Activated CD8-positive, alpha-beta memory T cell treated with anti-CD3 and anti-CD28 coated beads, Interleukin-2, amount 50 U/mL, for 4 hours (primary cell): ENCODE results near the gene MED27.

Experiments used
- DNase-seq: peaks from one replicate; pipeline ENCODE4 v3.0.0-alpha.2; 2020

Gene MED27

DNA sequence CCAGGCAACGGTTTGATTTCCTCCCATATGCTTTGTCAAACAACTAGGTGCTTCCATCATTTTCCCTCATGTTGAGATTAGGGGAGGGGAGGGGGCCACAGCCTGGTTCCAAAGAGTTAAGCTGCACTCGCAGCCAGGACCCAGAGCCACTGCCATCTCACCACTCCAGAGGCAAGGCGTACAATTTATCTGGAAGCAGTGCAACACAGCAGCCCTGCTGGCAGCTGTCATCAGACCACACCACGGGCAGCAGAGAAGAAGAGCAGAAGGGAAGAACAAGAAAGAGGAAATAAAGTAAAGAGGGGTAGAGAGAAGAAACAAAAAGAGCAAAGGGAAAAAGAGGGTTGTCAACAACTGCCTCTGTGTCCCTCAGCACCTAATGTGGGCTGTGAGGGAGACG, 38.9 kb downstream of the MED27 start:
- no peak for DNase-seq

DNA sequence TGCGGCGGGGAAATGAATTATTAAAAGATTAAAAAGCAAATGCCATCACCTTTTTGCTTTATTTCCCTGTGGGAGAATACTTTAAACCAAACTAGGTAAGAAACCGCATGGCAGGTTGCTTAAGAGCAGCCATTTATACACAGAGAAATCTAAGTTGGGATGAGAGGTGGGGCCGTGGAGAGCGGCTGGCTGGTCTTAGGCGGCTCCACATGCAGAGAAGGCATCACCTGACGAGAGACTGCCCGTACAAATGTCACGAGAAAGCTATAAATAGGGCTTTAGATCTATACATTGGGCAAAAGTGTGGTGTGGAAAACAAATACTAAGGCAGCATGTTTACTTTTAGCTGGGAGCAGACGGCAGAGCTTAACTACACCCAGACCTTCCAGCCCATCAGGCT, 39.4 kb downstream of the MED27 start:
- no peak for DNase-seq

DNA sequence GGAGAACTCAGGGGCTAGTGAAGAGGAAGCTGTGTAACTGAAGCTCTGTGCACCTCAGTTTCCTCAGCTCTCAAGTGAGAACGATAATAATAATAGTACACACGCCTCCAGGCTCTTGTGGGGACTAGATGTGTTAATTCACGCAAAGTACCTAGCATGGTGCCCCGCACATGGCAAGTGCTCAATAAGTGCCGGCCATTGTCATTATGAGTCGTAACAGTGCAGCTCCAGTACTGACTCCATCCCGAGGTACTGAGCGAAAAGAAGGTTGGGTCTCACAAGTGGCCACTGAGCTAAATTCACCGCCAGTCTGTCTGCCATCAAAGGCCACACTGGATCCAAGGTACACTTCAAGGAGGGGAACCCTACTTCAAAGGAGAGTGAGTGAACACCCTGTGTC, 40.4 kb downstream of the MED27 start:
- no peak for DNase-seq

DNA sequence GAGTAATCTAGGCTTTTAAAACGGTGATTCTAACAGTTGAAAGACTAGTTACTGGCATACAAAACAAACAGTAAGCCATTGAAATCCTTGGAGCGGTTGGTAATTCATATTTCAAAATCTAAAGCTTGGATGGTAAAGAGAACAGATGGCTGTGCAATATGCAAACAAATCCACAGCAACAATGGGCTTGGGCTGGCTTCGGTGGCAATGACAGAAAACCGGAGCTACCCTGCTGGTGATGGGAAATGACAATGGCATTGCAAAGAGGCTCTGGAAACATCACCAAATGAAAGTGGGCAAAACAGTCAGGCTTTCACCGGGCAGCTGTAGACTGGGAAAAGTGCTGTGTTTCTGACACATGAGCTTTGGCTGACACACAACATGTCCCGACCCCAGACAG, 42.2 kb downstream of the MED27 start:
- no peak for DNase-seq

DNA sequence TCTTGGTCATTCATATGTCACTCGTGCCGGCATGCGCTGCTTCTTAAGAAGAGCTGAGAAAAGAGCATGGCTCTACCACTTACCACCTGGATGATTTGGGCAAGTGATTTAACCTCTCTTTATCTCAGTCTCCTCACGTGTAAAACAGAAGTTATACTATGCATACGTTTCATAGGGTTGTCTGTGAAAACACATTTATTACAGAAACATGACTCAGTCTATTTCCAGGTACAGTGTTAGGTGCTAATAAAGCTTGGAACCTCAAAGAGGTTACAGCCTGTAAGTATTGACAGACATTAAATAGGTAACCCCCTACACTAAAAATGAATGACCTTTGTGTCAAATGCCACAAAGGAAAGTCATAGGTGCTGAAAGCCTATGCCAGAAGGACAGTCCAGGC, 43.1 kb downstream of the MED27 start:
- no peak for DNase-seq

DNA sequence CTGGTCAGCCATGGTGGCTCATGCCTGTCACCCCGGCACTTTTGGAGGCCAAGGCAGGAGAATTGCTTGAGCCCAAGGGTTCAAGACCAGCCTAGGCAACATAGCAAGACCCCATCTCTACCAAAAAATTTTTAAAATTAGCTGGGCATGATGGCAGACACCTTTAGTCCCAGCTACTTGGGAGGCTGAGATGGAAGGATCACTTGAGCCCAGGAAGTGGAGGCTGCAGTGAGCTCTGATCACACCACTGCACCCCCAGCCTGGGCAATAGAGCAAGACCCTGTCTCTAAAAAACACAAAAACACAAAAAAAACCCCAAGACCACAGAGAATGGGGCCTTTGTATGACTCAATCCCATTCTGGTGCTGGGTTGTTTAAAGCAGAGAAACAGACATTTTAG, 44.0 kb downstream of the MED27 start:
- no peak for DNase-seq

DNA sequence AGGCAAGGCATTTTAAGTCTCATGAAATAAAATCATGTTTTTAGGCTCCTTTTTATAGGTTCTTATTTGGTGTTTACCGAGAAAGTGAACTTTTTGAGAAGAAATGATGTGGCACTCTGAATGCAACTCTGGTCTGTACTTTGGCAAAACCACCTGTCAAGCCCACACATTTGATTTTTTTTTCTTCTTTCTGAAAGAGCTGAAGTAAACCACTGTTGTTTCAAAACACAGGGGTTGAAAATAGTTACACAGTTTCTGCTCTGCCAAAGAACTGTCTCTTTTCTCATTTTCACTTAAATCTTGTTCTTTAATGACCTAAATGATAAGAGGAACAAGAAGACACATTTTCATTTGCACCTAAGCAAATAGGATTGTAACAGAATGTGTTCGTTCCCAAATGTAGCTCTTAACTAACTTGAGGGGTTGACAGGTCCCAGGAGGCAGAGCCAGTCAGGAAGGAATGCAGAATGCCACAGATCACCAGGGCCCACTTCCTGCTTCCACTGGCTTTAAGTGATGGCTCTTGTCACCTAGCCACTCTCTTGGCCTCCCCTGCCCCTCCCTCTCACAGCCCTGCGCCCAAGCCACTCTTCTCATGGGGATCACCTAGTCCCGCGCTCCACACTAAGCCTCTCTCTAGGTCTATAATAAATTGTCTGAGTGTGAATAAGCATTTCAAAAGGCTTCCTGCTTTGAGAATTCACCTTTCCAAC, 47.3 kb downstream of the MED27 start:
- DNase-seq: no peak

DNA sequence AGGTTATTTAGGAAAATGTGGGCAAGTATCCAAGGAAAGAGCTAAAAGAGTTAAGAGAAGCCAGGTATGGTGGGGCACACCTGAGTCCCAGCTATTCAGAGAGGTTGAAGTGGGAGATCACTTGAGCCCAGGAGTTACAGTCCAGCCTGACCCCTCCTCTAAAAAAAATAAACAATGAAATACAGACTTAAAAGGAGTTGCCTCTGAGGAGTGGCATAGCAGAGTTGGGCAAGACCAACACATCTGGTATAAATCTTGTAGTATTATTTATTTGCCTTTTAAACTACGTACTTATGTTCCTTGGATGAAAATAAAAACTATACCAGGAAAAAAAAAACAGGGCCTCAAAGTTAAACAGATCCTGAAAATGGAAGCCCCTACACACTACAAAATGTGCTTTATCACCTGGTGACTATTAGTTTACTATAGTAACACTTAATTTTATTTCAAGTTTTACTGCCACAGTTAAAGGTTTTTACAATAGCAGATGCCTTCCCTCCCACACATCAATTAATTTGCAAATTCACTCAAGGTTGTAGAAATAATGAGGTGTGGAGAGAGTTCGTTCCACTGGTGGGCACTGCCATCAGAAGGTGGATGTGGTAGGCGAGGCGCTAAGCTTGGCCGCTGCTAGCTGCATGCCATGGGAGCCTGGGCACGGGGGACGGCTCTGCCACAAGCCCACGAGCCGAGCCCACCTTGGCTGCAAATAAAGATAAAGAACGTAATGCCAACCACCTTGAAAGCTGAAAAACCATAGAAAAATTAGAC, 48.0 kb downstream of the MED27 start:
- DNase-seq: no peak

DNA sequence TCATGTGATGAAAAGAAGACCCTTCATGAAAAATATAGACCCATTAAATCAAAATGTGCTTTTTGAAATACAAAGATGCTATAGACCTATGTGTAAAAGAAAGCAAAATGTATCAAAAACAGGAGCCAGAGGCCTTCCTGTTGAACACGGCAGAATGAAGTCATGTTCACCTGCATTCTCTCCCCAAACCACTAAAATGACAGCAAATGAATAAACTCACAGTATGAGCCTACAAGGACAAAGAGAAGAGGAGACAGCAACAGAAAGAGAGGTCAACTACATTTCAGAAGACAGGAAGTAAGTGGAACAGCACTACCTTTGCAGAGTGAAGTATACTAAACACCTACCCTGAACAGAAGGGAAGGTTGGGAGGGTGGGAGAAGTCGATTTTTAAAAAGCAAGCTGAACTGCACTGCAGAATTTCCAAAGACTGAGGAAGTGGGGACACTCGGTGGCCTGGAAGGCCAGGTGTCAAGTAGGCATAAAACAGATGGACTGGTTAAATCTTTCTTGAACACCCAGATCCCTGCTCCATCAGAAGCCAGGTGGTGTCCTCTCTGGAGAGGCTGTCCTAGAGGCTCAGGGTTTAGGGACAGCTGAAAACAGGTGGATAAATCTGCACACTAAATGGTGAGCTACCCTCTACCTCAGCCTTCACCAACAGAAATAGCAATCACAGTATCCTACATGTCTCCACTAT, 48.9 kb downstream of the MED27 start:
- DNase-seq: no peak

DNA sequence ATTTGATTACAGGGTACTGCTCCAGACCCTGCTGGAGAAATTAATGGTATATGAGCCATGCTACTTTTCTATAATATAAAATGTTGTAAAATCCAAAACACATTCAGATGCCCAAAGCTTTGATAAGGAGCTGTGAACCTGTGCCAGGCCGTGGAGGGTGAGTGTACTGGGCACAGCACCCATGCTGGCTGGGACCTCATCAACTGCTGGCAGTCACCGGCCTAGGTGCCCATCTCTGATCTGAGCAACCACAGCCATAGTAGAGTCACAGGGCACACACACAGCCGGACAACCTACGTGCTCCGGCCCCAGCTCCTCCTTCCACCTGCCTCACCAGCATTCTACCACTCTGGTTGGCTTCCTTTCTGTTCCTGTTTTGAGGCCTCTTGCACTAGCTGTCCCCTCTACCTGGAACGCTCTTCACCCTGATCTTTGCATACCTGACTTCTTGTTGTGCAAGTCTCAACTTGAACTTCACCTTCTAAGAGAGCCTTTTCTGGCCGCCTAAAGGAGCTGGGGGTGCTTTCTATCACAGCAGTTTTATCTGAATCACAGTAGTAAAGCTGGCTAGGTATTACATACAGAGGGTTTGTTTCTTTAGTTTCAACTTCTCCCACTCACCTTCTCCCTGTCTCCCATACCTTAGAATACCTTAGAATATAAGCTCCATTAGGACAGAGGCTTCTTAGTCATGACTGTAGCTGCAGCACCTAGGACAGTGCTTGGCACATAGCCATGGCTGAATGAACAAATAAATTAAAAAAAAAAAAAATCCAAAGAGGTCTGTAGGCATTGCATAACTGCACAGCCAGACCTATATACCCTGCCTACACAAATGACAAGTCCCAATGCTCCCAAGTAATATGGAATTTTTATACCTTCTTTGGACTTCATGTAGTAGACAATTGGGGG, 51.7 kb downstream of the MED27 start:
- no peak for DNase-seq

DNA sequence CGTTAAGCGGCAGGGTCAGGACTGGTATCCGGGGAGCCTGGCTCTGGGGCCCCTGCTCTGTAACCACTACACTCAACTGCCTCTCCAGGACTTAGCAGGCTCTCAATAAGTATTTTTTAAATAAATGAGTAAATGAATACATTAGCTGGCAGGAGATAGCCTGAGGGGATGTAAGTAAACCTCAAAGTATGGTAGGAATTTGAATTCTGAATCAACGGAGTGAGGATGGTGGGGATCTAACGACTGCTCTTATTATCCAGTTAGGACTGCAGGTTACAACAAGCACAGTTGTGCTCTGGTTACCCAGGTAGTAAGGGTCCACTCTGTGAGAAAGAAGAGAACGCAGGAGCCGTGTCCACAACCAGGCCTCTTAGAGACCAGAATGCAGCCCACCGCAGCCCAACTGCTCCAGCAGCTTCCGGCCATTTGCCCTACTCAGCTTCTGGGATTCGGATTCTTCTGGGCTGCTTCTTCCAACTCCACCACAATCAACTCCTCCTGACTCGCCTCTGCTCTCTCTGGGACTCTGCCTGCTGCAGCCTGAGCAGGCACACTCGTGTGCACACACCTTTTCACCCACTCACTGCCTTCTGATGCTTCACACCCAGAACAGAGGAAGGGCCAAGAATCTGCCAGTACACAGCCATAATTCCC, 52.6 kb downstream of the MED27 start:
- no peak for DNase-seq

DNA sequence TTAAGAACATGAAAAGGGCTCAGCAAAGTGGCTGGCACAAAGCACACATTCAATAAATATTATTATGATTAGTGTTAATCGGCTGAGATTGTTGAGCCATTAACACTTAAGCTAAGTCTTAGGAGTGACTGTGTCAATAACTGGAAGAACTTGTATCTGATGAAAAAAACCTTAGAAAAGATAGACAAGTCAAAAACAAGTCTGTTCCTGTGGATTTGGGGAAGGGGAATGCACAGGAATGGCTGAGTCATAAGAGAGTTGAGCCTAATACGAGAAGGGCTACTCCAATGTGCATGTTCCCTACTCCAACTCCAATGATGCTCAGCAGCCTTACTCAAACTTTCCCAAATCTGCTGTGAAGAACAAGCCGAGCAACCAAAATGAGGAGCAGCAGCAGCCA, 53.9 kb downstream of the MED27 start:
- DNase-seq: no peak

DNA sequence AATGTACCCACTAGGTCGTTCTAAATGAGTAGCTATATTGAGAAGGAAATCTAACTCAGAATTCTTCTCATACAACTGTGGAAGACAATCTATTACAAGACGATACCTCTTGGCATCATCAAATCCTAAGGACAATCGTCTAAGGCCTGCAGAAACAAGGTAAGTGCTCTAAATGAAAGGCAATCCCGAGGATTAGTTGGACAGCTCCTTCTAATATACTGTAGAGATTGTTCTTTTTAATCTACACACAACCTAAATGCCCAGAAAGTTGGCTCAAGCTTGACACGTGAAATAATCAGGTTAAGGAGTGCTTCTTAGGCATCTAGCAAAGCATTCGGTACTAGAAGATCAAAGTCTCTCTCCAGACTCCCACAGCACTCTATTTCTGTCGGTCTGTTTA, 55.1 kb downstream of the MED27 start:
- DNase-seq: no peak

DNA sequence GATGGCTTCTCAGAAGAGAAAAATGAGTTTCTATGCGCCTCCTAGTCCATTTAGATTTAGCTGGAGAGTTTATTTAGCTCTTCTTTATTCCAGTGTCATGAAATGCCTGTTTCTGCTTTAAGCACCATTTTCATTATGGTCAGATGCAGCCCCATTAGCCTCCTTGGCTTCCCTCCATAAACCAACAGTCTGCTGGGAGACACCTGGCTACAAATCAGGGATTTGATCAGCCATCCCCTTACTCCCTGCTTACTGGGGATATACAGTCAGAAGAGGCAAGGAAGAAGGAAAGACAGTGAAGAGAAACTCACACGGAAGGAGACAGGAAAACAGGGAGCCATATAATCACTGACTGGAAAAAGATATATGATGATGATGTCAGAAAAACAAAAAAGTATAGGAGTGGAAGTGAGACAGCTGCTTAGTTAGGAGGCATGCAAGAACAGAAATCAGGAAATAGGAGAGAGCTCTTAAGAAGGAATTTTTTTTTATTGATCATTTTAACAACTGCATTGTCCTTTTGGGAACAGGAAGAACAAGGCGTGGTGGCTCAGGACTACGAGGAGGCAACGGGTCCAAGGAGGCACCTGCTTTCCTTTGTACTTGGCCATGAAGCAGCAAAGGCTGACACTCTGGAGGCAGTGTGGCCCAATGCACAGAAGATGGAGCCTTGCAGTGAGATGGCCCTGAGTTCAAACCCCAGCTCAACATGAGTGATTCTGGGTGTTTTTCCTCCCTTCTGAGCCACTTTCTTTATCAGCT, 56.1 kb downstream of the MED27 start:
- DNase-seq: no peak

DNA sequence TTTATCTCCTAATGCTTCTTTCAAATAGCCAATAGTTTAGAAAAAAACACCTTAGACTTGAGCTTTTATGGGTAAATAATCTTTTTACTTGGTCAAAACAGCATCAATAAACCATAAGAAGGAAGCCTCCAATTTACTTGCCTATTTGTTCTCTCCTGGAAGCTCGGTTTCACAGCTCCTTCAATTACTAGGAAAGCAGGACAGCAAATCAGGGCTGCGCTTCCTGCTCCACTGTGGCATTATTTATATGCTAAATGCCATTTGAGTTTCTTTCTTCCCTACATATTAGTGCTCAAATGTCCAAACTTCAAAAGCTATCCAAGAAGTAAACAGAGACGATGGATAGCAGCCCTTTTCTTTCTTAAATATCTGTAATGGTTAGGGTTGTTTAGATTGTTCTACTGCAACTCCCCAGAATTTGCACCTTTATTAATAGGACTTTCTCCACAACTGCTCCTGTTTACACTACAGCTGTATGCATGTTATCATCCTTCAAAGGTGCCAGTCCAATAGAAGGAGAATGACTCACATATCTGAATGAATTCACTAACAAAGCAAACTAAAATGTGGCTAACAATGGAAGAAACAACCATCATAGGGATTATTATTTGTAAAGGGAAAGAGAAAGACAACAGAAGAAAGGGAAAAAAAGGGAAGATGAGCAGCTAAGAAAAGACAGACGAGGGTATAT, 58.7 kb downstream of the MED27 start:
- DNase-seq: no peak

DNA sequence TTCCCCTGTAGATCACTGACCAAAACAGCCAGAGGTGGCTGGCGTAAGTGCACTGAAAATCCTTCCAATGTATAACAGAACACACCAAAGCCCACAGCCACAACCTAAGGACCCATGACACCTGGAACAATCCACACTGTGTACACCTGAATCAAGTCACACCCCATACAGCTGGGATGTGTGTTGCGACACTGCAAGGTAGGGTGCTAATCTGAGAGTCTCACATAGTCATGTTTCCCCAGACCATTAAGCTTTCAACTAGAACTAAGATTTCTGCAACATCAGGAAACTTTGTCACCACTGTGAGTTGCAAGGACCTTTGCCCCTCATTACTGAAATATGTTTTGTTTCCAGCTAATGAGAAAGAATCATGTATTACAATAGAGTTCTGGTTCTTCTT, 59.4 kb downstream of the MED27 start:
- DNase-seq: no peak

DNA sequence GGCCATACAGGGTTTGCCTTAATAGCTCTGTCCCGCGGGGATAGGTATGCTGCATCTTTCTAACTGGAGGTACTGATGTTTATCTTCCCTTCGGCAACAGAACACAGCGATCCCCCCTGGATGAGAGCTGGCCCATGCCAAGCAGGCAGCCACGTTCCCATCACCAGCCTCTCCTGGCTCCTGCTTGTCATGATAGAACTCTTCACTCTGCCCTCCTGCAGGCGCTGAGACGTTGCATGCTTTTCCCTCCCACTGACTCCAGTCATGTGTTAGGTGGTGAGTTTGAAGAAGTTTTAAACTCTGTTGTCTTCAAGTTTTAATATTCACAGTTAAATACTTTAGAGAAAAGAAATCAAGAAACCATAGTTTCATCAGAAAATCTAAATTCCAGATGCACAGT, 60.0 kb downstream of the MED27 start:
- DNase-seq: no peak

DNA sequence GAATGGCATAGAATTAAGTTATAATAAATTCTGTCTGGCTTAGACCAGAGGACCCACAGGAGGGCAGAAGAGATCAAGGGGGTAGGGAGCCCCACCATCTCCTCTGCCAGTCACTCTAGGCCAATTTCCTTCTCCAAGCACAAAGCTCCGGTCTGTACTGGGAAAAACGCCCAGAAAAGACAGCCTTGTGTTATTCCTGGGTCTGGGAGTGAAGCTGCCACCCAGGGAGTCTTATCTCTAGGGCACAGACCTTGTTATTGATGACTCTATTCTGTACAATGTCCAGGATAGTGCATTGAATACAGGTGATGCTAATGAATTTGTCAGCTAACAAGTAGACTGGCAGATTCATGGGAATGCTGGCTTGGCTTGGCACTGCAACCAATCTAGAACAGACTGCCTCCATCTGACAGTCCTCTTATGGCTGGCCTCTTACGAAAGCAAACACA, 60.7 kb downstream of the MED27 start:
- DNase-seq: no peak

DNA sequence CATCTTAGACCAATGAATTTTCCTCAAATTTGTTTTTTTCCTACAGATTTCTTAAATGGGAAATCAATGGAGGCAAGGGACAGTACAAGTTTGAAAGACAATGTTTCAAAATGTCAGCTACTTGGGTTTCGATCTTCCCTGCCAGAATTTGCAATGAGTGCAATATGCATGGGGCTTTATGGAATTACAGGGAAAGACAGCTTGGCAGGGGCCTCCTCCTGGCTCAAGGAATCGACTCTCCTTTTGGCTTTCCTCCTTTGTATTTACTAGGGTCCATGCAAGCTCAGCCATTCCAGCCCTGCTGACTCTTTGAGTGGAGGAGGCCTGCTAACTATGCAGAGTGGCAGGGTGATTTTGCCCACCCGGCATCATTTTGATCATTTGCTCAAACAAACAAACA, 63.2 kb downstream of the MED27 start:
- DNase-seq: no peak

DNA sequence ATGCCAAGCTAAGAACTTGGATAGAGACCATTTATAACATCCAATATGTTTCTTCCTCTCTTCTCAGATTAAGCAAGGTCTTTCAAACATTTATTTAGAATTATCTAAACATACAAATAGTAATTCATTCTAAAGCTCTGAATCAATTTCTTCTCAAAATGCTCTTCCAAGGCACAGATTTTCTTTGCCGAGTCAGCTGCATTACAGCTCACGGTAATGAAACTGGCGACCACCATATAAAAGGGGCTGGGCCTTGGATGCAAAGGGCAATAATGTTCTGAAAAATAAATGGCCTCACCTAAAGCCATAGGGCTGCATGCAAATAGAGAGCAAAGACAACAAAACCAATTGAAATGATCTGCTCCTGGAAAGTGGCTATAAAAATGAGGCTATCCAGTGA, 63.8 kb downstream of the MED27 start:
- DNase-seq: no peak

DNA sequence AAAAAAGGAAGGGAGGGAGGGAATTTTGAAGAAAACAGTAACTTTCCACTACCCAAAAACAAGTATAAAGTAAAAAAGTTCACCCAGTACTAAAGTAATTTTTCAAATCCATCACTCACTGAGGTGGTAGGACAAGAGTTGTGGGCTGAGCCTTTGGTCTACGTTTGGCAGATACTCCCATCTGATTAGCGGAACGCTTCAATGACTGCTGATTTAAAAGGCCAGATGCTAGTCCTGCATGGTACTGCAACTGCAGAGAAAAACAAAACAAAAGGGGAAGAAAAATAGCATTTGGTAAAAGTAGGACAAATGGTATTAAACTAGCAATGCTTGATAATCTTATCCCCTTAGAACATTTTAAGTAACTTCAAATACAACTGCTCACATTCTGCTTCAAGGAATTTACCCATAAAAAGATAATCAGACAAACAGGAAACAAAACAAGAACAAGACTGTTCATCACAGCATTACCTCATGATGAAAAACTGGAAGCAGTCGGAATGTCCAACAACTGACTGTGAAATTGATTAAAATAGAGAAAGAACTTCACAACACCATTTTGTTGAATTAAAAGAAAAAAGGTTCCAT, 65.4 kb downstream of the MED27 start:
- no peak for DNase-seq
